HG02840 (cell line): ENCODE data around the gene ZMIZ1.

Experiments
- ATAC-seq: cut with Tn5 transposase; IDR thresholded peaks from one replicate; pipeline ENCODE4 v1.9.1; 2021; ENCODE audit warnings: mild to moderate bottlenecking, moderate library complexity, moderate number of reproducible peaks; ENCODE audit not compliant: unreplicated experiment, low FRiP score

Gene ZMIZ1

GRCh38 chr10:79065091-79065551 is 3.6 kb upstream of the ZMIZ1 start:
- ATAC-seq = no peak

GRCh38 chr10:79065853-79066252 is 2.9 kb upstream of the ZMIZ1 start:
- ATAC-seq = no peak

- no peak for ATAC-seq
These were observed 2.1 kb upstream of the ZMIZ1 start for GRCh38 chr10:79066411-79067240.

- ATAC-seq = no peak
These were observed 1.2 kb upstream of the ZMIZ1 start for GRCh38 chr10:79067241-79068202.

GRCh38 chr10:79068203-79068561 is 584 bp upstream of the ZMIZ1 start:
- no peak for ATAC-seq

GRCh38 chr10:79069325-79070080 is 737 bp downstream of the ZMIZ1 start:
- ATAC-seq = peak; percentile 17

GRCh38 chr10:79070081-79070605 is 1.4 kb downstream of the ZMIZ1 start:
- ATAC-seq = no peak

GRCh38 chr10:79070606-79071395 is 2.0 kb downstream of the ZMIZ1 start:
- ATAC-seq = no peak

- no peak for ATAC-seq
These were observed 2.7 kb downstream of the ZMIZ1 start for GRCh38 chr10:79071396-79071923.

- no peak for ATAC-seq
These were observed 3.3 kb downstream of the ZMIZ1 start for GRCh38 chr10:79072041-79072441.

GRCh38 chr10:79072994-79073645 is 4.4 kb downstream of the ZMIZ1 start:
- ATAC-seq = no peak

GRCh38 chr10:79073784-79074432 is 5.1 kb downstream of the ZMIZ1 start:
- ATAC-seq = no peak

- ATAC-seq = no peak
These were observed 6.0 kb downstream of the ZMIZ1 start for GRCh38 chr10:79074732-79075131.

- ATAC-seq = no peak
These were observed 6.7 kb downstream of the ZMIZ1 start for GRCh38 chr10:79075418-79075817.

- ATAC-seq = no peak
These were observed 8.9 kb downstream of the ZMIZ1 start for GRCh38 chr10:79077488-79078173.

GRCh38 chr10:79078367-79079053 is 9.7 kb downstream of the ZMIZ1 start:
- no peak for ATAC-seq

- ATAC-seq = no peak
These were observed 10.3 kb downstream of the ZMIZ1 start for GRCh38 chr10:79079054-79079397.
